Activated CD4-positive, alpha-beta T cell treated with anti-CD3 and anti-CD28 coated beads, Interleukin-2, Interleukin-6, amounts not matched to agents 100 ng/mL and 50 ng/mL, durations not matched to agents 16 hours and 8 hours (primary cell): Measurements from ENCODE around the gene TEX53.

Experiments
- DNase-seq: peaks from one replicate; pipeline ENCODE4 v3.0.0-alpha.2; 2020

The TEX53 gene

GRCh38 chr9:114633438-114634089, 24.0 kb downstream of the TEX53 start:
- DNase-seq, result no peak

- no peak for DNase-seq
These were observed 26.4 kb downstream of the TEX53 start for GRCh38 chr9:114631166-114631565.

DNA sequence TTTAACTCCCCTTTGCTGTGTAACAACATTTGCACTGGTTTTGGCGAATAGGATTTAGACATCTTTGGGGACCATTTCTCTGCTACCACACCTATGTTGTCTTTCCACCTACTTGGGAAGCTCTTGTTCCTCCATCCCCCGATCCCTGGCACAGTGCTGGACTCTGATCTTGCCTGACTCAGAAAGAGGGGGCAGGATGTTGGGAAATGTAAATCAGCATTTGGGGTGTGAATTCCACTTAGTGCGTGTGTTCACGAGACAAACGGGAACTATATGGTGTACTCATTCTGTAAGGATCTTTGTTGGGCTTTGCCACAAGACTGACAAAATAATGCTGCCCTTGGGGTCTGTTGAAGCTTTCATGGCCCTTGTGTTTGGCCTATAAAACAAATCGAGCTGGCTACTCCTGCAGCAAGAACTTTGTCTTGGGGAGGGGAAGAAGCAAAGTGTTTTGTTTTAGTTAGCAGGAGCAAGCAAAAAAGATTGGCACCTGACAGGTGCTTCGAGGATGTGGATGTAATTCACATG, 28.0 kb downstream of the TEX53 start:
- DNase-seq, result no peak

GRCh38 chr9:114627553-114627952, 30.1 kb downstream of the TEX53 start:
- no peak for DNase-seq

- DNase-seq, result no peak
These were observed 31.1 kb downstream of the TEX53 start for GRCh38 chr9:114626415-114627020.

DNA sequence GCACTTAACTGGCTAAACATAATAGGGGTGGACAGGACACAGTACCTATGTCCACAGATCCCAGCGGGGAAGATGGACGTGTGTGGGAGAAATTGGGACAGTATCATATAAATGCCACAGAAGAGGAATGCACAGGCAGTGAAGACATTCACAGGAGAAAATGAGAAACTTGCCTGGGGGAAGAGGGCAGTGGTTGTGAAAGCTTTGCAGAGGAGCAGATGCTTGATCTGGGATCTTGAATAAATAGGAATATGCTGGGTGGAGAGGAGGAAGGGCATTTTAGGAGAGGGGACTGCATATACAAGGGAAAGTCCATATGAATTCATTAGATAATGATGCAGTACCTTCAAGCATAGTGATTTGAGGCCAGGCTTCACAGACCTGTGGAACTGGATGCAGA, 32.9 kb downstream of the TEX53 start:
- DNase-seq, result no peak

- no peak for DNase-seq
These were observed 35.5 kb downstream of the TEX53 start for GRCh38 chr9:114621975-114622609.

DNA sequence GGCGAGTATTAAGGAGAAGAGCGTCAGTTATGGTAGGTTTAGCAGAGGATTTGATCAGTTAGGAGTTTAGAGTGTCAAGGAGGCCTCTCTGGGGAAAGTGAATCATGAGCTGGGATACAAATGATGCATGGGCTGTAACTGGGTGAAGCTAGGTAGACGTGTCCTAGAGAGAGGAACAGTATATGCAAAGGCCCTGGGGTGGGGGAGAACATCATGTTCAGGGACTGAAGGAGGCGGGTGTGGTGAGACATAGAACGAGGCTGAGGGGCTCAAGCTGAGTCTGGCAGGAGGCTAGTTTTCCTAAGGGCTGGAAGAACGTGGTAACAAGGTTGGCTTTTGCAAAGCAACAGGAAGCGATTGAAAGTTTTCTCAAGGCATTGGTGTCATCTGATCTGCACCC, 36.0 kb downstream of the TEX53 start:
- no peak for DNase-seq

GRCh38 chr9:114619191-114619761, 38.3 kb downstream of the TEX53 start:
- no peak for DNase-seq

- DNase-seq, result no peak
These were observed 40.7 kb downstream of the TEX53 start for GRCh38 chr9:114616684-114617520.

DNA sequence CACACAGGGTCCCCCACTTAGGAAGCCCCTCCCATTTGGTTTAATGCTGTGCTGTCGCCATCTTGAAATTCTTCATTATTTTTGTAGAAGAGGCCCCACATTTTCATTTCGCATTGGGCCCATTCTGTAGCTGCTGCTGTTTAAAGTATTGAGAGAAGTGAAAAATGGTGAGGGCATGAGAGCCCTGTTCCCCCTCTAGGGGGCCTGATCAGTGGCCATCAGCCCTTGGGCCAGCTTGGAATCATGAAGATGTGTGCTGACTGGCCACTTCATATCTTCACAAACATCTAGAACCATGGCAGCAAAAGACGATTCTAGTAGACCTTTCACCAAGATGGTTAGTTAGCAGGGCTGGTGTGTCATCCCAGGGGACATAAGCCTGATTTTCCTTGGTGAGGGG, 43.2 kb downstream of the TEX53 start:
- DNase-seq, result no peak

GRCh38 chr9:114613919-114614318, 43.7 kb downstream of the TEX53 start:
- no peak for DNase-seq

GRCh38 chr9:114613087-114613486, 44.5 kb downstream of the TEX53 start:
- no peak for DNase-seq

DNA sequence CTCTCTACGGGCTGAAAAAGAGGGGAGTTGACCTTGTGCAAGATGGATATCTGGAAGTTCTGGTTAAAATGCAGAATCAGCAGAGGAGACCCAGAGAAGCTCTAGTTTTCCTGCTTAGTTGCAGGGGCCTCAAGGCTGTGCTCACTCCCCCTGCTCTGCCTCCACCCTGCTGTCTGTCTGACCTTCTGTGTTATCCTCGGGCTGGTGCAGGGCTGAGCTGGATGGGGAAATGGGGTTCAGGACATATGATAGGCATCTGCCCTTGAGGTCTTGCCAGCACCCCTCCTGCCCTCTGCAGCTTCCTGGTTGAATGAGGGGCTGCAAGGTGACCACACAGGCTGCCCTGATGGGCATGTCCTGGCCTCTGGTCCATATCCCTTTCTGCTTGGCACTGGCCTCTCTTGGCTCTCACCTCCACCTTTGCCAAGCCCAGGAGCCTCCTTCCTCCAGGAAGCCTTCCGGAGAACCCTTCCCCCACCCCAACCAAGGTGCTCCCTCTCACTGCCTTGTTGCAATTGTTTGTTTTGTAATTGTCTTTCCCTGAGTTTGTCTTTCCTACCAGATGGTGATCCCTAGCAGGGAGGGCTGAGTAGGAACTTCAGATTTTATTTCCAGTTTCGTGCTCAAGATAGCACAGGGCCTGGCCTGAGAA, 45.2 kb downstream of the TEX53 start:
- no peak for DNase-seq

- peak; percentile 57 for DNase-seq
These were observed 45.9 kb downstream of the TEX53 start for GRCh38 chr9:114611516-114612271.

DNA sequence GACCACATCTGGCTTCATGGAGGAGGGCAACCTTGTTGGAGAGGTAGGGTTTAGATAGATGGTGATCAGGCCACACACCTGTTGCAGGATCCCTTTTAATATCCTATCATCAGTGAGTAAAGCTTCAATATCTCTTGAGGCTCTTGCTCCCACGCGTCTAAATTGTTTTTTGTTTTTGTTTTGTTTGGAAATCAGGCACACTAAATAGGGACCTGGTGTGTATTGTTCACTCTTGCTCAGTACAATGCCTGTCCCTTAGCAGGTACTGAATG, 49.1 kb downstream of the TEX53 start:
- DNase-seq, result no peak

DNA sequence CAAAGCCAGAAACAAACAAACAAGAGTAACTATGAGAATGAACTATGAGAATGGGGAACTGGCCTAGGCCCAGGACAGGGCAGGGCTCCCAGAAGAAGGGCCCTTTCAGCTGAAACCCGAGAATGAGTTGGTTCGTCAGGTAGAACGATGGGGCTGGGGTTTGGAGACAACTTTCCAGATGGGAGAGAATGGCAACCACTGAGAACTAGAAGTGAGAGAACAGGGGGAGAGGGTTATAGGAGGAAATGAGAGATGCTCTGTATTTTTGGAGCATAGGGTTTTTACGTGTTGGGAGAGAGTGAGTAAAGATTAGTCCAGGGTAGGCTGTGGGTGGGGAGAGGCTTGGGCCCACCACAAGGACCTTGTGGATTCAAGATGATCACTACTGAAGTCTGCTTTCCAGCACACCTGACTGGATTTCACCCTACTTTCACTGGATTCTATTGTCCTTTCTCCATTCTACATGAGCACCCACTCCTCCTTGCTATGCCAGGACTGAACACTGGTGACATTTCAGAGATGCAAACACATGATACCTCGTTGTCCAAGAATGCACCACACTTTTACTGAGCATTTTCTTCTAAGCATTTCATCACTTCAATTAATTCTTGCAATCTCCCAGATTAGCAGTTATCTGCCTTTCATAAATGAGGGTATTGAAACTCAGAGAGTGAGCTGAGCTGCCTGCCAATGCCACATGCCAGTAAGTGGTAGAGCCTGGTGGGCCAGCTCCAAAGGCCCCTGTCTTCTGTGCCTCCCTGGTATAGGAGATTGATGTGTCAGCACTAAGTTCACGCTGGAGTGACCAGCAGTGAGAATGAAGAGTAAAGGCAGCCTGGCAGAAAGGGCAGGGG, 49.7 kb downstream of the TEX53 start:
- no peak for DNase-seq

DNA sequence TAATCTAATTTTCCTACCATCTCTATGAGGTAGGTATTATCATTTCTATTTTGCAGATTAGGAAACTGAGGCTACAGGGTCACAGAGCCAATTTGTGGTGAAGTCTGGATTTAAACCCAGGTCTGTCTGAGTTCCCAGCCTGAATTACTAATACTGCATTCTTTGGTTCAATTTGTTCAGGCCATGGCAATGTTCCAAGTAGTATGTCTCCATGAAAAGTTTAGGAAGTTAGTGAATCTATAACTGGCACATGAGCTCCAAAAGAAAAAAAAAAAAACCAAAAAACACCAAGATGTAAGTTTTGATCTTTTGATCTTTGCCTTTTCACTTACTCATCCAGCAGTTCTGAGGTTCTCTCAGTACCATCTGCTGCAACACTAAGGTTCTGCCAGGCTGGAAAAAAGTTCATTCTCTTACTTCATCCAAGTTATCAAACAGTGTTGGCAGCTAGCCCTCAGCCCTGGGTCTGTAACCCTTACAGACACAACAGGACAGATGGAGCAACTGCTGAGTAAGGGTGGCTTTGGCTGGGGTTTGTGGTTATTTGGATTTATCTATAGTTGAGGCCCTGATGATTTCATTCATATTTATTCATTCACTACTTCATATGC, 50.9 kb downstream of the TEX53 start:
- no peak for DNase-seq
